Fibroblast of villous mesenchyme (primary cell): ENCODE measurements around the gene PIK3CD. TPM values are rescaled to one million over a fixed set of nuclear protein-coding genes. Genes with fewer than 3 reads are reported as not detected.

Source experiments
- DNase-seq: peaks from one replicate; pipeline ENCODE4 v3.0.0-alpha.2; 2010; ENCODE audit warnings: low read depth
- H3K4me3 ChIP-seq: 2 replicates; pipeline ENCODE4 v1.5.1; 2011; ENCODE audit warnings: low read depth, mild to moderate bottlenecking, low read length
- CTCF ChIP-seq: IDR thresholded peaks from 2 replicates; pipeline ENCODE4 v1.5.1; 2012; ENCODE audit warnings: low read depth, mild to moderate bottlenecking, low read length; ENCODE audit not compliant: insufficient read depth
- total RNA-seq: library from RNA; depleted of rRNA; stranded (reverse); fragments of >200 nt; gene quantifications from 2 replicates; pipeline ENCODE4 v1.2.3, GENCODE V29; 2012

PIK3CD gene
- total RNA-seq: 10.0 and 27.6 TPM in 2 replicates

DNA sequence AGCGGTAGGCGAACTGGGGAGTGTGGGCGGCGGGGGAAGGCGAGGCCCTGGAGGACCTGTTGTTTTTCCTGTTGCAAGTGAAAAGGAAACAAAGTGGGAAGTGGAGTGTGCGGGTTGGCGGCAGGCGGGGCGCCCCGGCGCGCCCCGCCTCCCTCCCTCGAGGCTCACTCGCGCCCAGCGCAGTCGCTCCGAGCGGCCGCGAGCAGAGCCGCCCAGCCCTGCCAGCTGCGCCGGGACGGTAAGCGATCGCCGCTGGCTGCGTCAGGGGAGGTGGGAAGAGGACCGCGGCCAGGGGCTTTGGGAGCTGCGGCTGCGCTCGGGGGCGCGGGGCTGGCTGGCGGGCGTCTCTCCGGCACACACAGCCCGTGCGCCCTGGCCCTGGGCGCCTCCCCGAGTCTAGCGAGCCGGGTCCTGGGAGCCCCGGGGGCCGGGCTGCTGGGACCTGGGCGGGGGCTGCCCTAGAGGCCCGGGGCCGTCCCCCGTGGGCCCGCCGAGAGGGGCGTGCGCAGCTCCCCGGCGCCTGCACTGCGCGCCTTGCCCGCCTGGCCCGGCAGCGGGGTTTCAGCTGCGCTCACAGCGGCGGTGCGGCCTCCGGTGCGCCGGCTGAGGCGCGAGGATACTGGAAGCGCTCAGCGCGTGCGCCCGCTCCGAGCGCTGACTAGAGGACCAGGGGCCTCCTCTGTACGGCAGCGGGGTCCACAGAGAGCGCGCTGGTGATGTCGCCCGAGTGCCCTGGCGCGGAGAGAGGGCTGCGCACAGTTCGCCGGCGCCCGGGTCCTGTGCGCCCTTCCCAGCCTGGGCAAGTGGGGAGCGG, at the start of gene PIK3CD:
TSS of gene PIK3CD (plus strand) at position 167 of the 814 bp plus-strand sequence. CDS start 58,725 bp downstream, outside the sequence.
- TF ChIP-seq CTCF: no peak
- peak; percentile 34 for DNase-seq
- H3K4me3 ChIP-seq: peak within 1 kb of the TSS; percentile 45

DNA sequence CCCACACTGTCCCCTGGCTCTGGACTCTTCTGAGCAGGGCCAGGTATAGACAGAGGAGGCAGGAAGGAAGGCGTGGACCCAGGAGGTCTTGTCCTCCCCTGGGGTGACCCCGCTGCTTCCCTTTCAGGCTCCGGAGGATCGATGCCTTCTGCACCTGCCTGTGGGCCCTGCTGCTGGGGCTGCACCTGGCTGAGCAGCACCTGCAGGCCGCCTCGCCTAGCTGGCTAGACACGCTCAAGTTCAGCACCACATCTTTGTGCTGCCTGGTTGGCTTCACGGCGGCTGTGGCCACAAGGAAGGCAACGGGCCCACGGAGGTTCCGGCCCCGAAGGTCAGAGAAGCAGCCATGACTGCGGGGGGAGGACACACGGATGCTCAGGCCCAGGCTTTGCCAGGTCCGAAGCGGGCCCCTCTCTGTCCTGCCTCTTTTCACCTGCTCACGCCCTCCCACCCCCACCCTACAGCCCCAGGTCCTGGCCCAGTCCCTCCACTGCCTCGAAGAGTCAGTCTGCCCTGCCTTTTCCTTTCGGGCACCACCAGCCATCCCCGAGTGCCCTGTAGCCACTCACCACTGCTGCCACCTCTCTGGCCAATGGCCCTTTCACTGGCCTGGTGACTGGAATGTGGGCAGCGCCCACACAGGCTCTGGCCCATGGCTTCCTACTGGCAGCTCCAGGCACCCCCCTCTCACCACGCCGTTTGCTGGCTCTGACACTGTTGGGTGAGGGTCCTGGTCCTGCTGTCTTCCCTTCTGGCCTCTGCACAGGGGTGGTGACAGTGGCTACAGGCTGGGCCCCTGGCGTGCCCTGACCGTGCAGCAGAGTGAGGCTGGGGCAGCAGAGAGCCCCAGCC, 49.4 kb upstream of the PIK3CD start:
- no peak for TF ChIP-seq CTCF
- no peak overlapping the region for H3K4me3 ChIP-seq
- no peak for DNase-seq

DNA sequence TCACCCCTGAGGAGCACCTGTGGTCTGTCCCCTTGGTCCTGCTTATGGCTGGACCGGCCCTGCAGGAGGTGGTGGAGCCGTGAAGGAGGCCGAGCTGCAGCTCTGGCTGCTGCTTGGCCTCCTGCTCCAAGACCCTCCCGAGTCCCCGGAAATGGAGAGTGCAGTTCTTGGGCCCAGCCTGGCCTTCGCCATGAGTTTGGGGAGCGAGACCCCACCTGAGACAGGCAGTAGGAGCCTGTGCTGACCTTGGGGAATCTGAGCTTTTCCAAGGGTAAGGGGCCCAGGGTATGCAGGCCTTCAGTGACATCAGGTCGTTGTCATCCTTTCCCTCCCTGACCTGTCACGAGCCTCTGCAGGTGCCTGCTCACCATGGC, 48.8 kb upstream of the PIK3CD start:
- DNase-seq: no peak
- no peak for TF ChIP-seq CTCF
- no peak overlapping the region for H3K4me3 ChIP-seq

- no peak for DNase-seq
Observed at GRCh38 chr1:9603307-9603706, 48.2 kb upstream of the PIK3CD start.

GRCh38 chr1:9603766-9604753, 47.5 kb upstream of the PIK3CD start:
- TF ChIP-seq CTCF: no peak
- no peak for DNase-seq

More at GRCh38 chr1:9603307-9603706, 48.2 kb upstream of the PIK3CD start:
- no peak overlapping the region for H3K4me3 ChIP-seq
- TF ChIP-seq CTCF: no peak

GRCh38 chr1:9604836-9605235, 46.7 kb upstream of the PIK3CD start:
- no peak overlapping the region for H3K4me3 ChIP-seq
- DNase-seq: no peak
- TF ChIP-seq CTCF: no peak

More at GRCh38 chr1:9603766-9604753, 47.5 kb upstream of the PIK3CD start:
- H3K4me3 ChIP-seq: no peak overlapping the region
